MV-4-11 (cell line): ENCODE measurements around the gene DNAAF2.
"Not testable (repeated sequence)": the region's sequence is repeated elsewhere in the genome, so short reads cannot be mapped to it uniquely, and the experiment has no call there.

Experiments used
- DNase-seq: peaks from one replicate; lab custom pipeline; 2025; lab: John Stamatoyannopoulos, UW

The DNAAF2 gene, protein sequence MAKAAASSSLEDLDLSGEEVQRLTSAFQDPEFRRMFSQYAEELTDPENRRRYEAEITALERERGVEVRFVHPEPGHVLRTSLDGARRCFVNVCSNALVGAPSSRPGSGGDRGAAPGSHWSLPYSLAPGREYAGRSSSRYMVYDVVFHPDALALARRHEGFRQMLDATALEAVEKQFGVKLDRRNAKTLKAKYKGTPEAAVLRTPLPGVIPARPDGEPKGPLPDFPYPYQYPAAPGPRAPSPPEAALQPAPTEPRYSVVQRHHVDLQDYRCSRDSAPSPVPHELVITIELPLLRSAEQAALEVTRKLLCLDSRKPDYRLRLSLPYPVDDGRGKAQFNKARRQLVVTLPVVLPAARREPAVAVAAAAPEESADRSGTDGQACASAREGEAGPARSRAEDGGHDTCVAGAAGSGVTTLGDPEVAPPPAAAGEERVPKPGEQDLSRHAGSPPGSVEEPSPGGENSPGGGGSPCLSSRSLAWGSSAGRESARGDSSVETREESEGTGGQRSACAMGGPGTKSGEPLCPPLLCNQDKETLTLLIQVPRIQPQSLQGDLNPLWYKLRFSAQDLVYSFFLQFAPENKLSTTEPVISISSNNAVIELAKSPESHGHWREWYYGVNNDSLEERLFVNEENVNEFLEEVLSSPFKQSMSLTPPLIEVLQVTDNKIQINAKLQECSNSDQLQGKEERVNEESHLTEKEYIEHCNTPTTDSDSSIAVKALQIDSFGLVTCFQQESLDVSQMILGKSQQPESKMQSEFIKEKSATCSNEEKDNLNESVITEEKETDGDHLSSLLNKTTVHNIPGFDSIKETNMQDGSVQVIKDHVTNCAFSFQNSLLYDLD

GRCh38 chr14:49634547-49635334 is at the start of gene DNAAF2:
Gene DNAAF2, minus strand, starts transcription at chr14:49635244. Its CDS starts 95 bp downstream, at chr14:49635149.
- DNase-seq = peak; percentile 46

- DNase-seq = peak; percentile 9
Measured at GRCh38 chr14:49679271-49679670, 44.2 kb upstream of the DNAAF2 start.

DNA sequence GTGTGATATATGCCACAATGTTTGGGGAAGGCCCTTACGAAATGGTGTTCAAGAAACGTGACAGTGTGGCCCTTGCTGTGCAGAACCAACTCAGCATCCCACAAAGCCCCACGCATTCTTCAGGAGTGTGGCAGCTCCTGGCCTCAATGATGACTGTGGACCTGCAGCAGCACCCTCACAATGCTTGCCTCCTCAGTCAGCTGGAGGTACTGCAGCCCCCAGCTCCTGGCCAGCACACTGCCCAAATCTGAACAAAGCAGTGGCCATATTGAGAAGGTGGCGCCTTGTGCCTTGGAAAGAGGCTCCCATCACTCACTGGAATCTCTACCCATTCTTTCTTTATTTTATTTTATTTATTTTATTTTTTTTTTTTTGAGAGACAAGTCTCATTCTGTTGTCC is 42.6 kb upstream of the DNAAF2 start:
- no peak for DNase-seq

GRCh38 chr14:49673586-49673985 is 38.5 kb upstream of the DNAAF2 start:
- DNase-seq = no peak

DNA sequence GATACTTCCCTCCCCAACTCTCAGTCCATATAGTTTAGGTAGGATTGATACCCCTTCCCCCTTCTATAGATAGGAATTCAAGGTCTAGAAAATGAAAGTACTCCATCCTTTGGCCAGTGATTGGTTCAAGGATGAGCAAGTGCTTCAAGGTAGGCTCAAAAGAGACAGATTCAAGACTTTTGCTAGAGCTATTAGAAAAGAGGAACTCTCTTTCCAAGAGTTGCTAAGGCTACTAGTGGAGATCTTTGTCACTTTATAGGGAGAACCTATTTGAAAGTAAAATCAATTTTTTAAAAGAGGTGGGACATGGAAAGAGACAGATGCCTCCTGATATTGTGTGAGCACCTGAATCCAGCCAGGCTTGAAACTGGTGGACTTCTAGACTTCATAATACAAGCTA is 35.4 kb upstream of the DNAAF2 start:
- DNase-seq = no peak

- DNase-seq = no peak
Measured at GRCh38 chr14:49659526-49660455, 24.7 kb upstream of the DNAAF2 start.

DNA sequence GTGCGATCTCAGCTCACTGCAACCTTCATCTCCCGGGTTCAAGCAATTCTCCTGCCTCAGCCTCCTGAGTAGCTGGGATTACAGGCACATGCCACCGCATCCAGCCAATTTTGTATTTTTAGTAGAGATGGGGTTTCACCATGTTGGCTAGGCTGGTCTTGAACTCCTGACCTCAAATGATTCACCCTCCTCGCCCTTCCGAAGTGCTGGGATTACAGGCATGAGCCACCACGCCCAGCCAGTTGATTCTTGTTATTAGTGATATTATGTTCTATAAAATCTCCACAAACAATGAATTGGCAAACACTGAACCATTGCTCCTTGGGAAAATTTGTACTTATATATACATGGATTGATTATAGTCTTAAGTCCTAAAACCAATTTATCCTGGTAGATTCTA is 22.5 kb upstream of the DNAAF2 start:
- DNase-seq = not testable (repeated sequence)

DNA sequence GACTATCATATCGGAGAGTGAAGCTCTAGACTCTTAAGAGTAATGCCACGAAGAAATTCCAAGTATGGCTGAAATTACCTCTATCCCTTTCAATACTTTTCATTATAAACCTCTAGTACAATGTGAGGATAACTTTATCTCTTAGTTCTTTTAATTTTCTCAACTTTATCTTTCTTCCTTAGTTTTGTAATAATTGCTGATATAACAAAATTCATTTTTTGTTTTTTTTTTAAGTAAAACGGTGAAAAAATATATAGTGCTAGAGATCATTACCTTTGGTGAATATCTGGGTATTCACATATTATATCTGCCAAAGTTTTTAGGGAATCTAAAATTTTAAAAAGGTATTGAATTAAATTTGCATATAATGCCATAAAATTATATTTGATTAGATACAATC is 19.5 kb upstream of the DNAAF2 start:
- no peak for DNase-seq

DNA sequence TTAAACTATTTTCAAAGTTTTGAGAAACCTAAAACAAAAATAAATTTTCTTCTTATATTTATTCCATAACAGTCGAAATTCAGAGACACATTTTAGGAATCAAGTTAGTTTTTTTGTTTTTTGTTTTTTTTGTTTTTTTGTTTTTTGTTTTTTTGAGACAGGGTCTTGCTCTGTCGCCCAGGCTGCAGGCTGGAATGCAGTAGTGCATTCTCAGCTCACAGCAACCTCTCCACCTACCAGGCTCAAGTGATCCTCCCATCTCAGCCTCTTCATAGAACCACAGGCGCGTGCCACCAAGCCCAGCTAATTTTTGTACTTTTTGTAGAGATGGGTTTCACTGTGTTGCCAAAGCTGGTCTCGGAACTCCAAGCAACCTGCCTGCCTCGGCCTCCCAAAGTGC is 18.5 kb upstream of the DNAAF2 start:
- DNase-seq = no peak

DNA sequence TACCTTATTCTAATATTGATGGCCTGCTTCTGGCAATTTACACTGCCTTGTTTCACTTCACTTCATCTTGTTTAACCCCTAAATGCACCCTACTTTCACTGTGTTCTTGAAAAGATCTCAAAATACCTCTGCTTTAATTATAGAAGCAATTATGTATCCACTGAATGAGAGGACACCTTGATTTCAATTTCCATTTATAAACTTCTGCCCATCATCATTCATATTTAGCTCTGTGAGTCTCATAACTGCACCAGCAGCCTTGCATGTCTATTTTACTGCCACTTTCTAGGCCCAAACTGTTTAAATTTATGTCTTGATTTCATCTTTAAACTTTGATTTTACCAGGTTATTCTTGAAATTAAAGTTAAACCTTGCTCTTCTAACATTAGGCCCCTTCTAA is 7.1 kb upstream of the DNAAF2 start:
- DNase-seq = no peak

DNA sequence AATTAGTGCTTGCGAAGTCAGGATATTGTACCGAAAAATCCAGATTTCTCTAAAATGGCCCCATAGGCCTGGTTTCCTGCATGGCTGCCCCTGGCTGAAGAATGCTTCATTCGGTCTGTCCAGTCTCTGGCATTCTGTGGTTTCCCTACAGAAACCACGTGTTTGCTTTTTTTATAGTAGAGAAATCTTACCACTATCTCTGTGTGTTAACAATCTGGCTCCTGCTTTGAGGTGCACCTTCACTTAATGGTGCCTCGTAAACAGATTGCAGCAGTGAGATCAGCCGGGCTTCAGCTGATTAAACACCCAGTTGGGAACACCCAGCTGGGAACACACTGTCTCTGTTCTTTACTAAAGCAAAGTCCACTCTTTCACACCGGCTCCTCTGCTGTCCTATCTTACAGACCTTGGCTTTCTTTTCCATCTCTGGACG is 6.7 kb upstream of the DNAAF2 start:
- no peak for DNase-seq

GRCh38 chr14:49640540-49641417 is 5.7 kb upstream of the DNAAF2 start:
- DNase-seq = no peak

GRCh38 chr14:49637534-49638078 is 2.6 kb upstream of the DNAAF2 start:
- no peak for DNase-seq

DNA sequence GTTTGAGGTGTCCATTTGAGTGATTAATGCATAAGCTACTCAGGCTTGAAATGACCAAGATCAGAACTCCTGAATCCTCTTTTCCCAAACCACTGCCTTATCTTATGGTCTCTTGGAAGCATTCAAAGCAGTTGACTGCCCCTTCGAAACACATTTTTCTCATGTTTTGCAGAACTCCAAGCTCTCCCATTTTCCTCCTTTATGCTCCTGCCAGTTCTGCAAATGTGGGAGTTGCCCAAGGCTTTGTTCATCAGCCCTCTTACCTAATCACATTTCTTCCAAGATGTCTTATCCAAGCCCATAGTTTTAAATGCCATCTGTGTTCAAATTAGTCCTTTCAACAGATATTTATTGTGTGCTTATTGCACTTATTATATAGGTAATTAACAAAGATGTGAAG is 1.8 kb upstream of the DNAAF2 start:
- no peak for DNase-seq

DNA sequence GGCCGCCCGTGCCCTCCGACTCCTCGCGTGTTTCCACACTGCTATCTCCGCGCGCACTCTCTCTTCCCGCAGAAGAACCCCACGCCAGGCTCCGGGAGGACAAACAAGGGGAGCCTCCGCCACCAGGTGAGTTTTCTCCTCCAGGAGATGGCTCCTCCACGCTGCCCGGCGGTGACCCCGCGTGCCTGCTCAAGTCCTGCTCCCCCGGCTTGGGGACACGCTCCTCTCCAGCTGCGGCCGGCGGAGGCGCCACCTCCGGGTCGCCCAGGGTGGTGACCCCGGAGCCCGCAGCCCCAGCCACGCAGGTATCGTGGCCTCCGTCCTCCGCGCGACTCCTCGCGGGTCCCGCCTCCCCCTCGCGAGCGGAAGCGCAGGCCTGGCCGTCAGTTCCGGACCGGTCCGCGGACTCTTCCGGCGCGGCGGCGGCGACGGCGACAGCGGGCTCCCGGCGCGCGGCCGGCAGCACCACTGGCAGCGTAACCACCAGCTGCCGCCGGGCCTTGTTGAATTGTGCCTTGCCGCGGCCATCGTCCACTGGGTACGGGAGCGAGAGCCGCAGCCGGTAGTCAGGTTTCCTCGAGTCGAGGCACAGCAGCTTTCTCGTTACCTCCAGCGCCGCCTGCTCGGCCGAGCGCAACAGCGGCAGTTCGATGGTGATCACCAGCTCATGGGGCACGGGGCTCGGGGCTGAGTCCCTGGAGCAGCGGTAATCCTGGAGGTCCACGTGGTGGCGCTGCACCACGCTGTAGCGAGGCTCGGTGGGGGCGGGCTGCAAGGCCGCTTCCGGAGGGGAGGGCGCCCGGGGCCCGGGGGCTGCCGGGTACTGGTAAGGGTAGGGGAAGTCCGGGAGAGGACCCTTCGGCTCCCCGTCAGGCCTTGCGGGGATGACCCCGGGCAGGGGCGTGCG is 1.2 kb downstream of the DNAAF2 start:
- DNase-seq = peak; percentile 88

- no peak for DNase-seq
Measured at GRCh38 chr14:49623941-49624839, 10.9 kb downstream of the DNAAF2 start.

DNA sequence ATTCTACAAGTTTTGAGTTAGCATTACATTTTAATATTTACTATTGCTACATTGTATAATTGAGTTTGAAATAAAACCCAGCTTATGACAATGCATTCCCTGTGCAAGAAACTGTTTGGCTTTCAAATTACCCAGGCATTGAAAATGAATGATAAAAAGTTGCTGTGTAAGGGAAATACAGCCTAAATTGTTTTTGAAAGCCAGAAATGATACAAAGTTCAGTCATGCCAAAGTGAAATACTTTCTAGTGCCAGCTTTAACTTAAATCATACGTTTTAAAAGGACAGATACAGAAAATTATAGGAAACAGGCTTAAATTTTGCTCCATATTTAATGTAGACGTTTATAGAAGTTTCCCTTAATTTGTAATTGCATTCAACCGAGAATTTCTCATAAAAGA is 11.7 kb downstream of the DNAAF2 start:
- no peak for DNase-seq
